IMR-90 (cell line): ENCODE measurements around the gene CRLF2. TPM values are rescaled to one million over a fixed set of nuclear protein-coding genes. Genes with fewer than 3 reads are reported as not detected.

Source experiments
- ATAC-seq: fragments of 200-7000 bp; cut with Tn5 transposase; 2 replicates; pipeline ENCODE4 v1.9.1; 2020; ENCODE audit warnings: low read depth, mild to moderate bottlenecking, moderate library complexity
- BruUV-seq: library from RNA; stranded (reverse); fragments of 400-500 nt; replicated peaks from 2 replicates; lab custom pipeline; 2021; lab: Mats Ljungman, UMichigan
- CTCF ChIA-PET: fragments of 300-600 bp; formaldehyde crosslinking; extraction: SDS; loops from one replicate; lab custom pipeline; 2021; ENCODE audit warnings: antibody characterized with exemption; lab: Yijun Ruan, JAX
- POLR2A ChIA-PET: fragments of 300-600 bp; sonication (Branson Sonifier 250); formaldehyde crosslinking; loops from one replicate; lab custom pipeline; 2022; ENCODE audit warnings: antibody characterized with exemption; ENCODE audit not compliant: unreplicated experiment; lab: Charles Lee
- DNase-seq: peaks from one replicate; pipeline ENCODE4 v3.0.0; 2013
- H2AFZ ChIP-seq: replicated peaks from 2 replicates; pipeline ENCODE3; 2013; ENCODE audit warnings: low read length, mild to moderate bottlenecking; ENCODE audit not compliant: poor library complexity
- H2AK5ac ChIP-seq: 2 replicates; pipeline ENCODE4 v1.6.1; 2013; ENCODE audit warnings: low read depth, low read length, inconsistent platforms
- H2AK9ac ChIP-seq: replicated peaks from 2 replicates; pipeline ENCODE3; 2013; ENCODE audit warnings: mild to moderate bottlenecking, low read depth, low read length, moderate library complexity; ENCODE audit not compliant: poor library complexity
- H2BK120ac ChIP-seq: 2 replicates; pipeline ENCODE4 v1.6.1; 2013; ENCODE audit warnings: low read depth, low read length, inconsistent platforms
- H2BK15ac ChIP-seq: 3 replicates; pipeline ENCODE4 v1.6.1; 2013; ENCODE audit warnings: low read depth, low read length, inconsistent platforms
- H2BK20ac ChIP-seq: 2 replicates; pipeline ENCODE4 v1.6.1; 2013; ENCODE audit warnings: low read depth, mild to moderate bottlenecking, inconsistent platforms, low read length, moderate library complexity
- H2BK5ac ChIP-seq: 2 replicates; pipeline ENCODE4 v1.6.1; 2013; ENCODE audit warnings: mild to moderate bottlenecking, low read depth, low read length, inconsistent platforms; ENCODE audit not compliant: poor library complexity, severe bottlenecking
- H3K14ac ChIP-seq: replicated peaks from 2 replicates; pipeline ENCODE4 v1.6.1; 2013; ENCODE audit warnings: low read depth, low read length, inconsistent platforms
- H3K18ac ChIP-seq: 2 replicates; pipeline ENCODE4 v1.6.1; 2013; ENCODE audit warnings: low read depth, low read length, control low read depth
- H3K23ac ChIP-seq: 2 replicates; pipeline ENCODE4 v1.6.1; 2013; ENCODE audit warnings: low read depth, low read length, inconsistent platforms
- H3K27ac ChIP-seq: 2 replicates; pipeline ENCODE4 v1.5.1; 2013; ENCODE audit warnings: mild to moderate bottlenecking, control low read depth, low read length; ENCODE audit not compliant: insufficient read depth
- H3K27me3 ChIP-seq: 2 replicates; pipeline ENCODE4 v1.6.1; 2013; ENCODE audit warnings: low read length; ENCODE audit not compliant: control insufficient read depth, insufficient read depth
- H3K36me3 ChIP-seq: 2 replicates; pipeline ENCODE4 v1.6.1; 2013; ENCODE audit warnings: low read length, mixed read lengths; ENCODE audit not compliant: control insufficient read depth, insufficient read depth
- H3K4ac ChIP-seq: 2 replicates; pipeline ENCODE4 v1.6.1; 2013; ENCODE audit warnings: low read depth, low read length, inconsistent platforms
- H3K4me1 ChIP-seq: 2 replicates; pipeline ENCODE4 v1.6.1; 2013; ENCODE audit warnings: low read length, mixed read lengths; ENCODE audit not compliant: control insufficient read depth, insufficient read depth
- H3K4me2 ChIP-seq: 2 replicates; pipeline ENCODE4 v1.6.1; 2013; ENCODE audit warnings: low read depth, mild to moderate bottlenecking, control low read depth, low read length, moderate library complexity
- H3K4me3 ChIP-seq: 2 replicates; pipeline ENCODE4 v1.5.1; 2013; ENCODE audit warnings: low read depth, mild to moderate bottlenecking, control low read depth, low read length, moderate library complexity; ENCODE audit not compliant: insufficient read depth
- H3K56ac ChIP-seq: 2 replicates; pipeline ENCODE4 v1.6.1; 2013; ENCODE audit warnings: low read length, inconsistent platforms; ENCODE audit not compliant: insufficient read depth; ENCODE audit errors: extremely low read depth
- H3K79me1 ChIP-seq, 2 experiments: 2 replicates each; pipeline ENCODE4 v1.6.1; 2013; ENCODE audit warnings: low read length in 2 of 2, inconsistent platforms in 1 of 2, low read depth in 1 of 2
- H3K9ac ChIP-seq: 2 replicates; pipeline ENCODE4 v1.6.1; 2013; ENCODE audit warnings: low read depth, low read length, control low read depth
- H3K9me1 ChIP-seq: 2 replicates; pipeline ENCODE4 v1.6.1; 2013; ENCODE audit warnings: low read length, inconsistent platforms; ENCODE audit not compliant: insufficient read depth
- H3K9me3 ChIP-seq: 2 replicates; pipeline ENCODE4 v1.6.1; 2013; ENCODE audit warnings: low read length; ENCODE audit not compliant: control insufficient read depth, insufficient read depth
- H4K20me1 ChIP-seq: 2 replicates; pipeline ENCODE4 v1.6.1; 2013; ENCODE audit warnings: low read length, inconsistent platforms; ENCODE audit not compliant: insufficient read depth
- H4K5ac ChIP-seq: 2 replicates; pipeline ENCODE4 v1.6.1; 2013; ENCODE audit warnings: mild to moderate bottlenecking, low read depth, low read length, control low read depth
- H4K8ac ChIP-seq, 2 experiments: 2 replicates each; pipeline ENCODE4 v1.6.1; 2013; ENCODE audit warnings: low read depth in 2 of 2, low read length in 2 of 2, control low read depth in 1 of 2, inconsistent platforms in 1 of 2
- H4K91ac ChIP-seq: 2 replicates; pipeline ENCODE4 v1.6.1; 2013; ENCODE audit warnings: low read depth, low read length, inconsistent platforms; ENCODE audit not compliant: insufficient read depth
- BHLHE40 ChIP-seq: fragments of 150-350 bp; IDR thresholded peaks from 2 replicates; pipeline ENCODE4 v1.6.1; 2016; ENCODE audit warnings: mild to moderate bottlenecking, low read depth, low read length
- CEBPB ChIP-seq: IDR thresholded peaks from 2 replicates; pipeline ENCODE4 v1.6.1; 2012; ENCODE audit warnings: low read depth, low read length, improper control_type of control experiment
- CHD1 ChIP-seq: IDR thresholded peaks from 2 replicates; pipeline ENCODE4 v1.6.1; 2012; ENCODE audit warnings: low read depth, low read length, improper control_type of control experiment
- CTCF ChIP-seq: conservative IDR thresholded peaks from 2 replicates; pipeline ENCODE4 v1.5.1; 2012; ENCODE audit warnings: mild to moderate bottlenecking, low read depth, low read length, improper control_type of control experiment
- ELK1 ChIP-seq: fragments of 150-350 bp; IDR thresholded peaks from 2 replicates; pipeline ENCODE4 v1.6.1; 2016; ENCODE audit warnings: low read depth, mild to moderate bottlenecking, low read length, moderate library complexity, borderline replicate concordance
- FOS ChIP-seq: fragments of 150-350 bp; IDR thresholded peaks from 2 replicates; pipeline ENCODE4 v1.6.1; 2016; ENCODE audit warnings: low read depth, low read length
- MAFK ChIP-seq: IDR thresholded peaks from 2 replicates; pipeline ENCODE4 v1.6.1; 2012; ENCODE audit warnings: low read depth, low read length, improper control_type of control experiment
- MAZ ChIP-seq: IDR thresholded peaks from 2 replicates; pipeline ENCODE4 v1.6.1; 2012; ENCODE audit warnings: low read depth, mild to moderate bottlenecking, low read length, improper control_type of control experiment, moderate library complexity, borderline replicate concordance
- MXI1 ChIP-seq: IDR thresholded peaks from 2 replicates; pipeline ENCODE4 v1.6.1; 2012; ENCODE audit warnings: low read depth, mild to moderate bottlenecking, low read length, moderate library complexity, borderline replicate concordance
- NFE2L2 ChIP-seq: fragments of 150-350 bp; IDR thresholded peaks from 2 replicates; pipeline ENCODE4 v1.6.1; 2016; ENCODE audit warnings: low read depth, mild to moderate bottlenecking, low read length
- POLR2A ChIP-seq: IDR thresholded peaks from 2 replicates; pipeline ENCODE4 v1.6.1; 2012; ENCODE audit warnings: mild to moderate bottlenecking, low read depth, low read length
- RAD21 ChIP-seq: IDR thresholded peaks from 2 replicates; pipeline ENCODE4 v1.6.1; 2012; ENCODE audit warnings: low read length, improper control_type of control experiment
- RCOR1 ChIP-seq: IDR thresholded peaks from 2 replicates; pipeline ENCODE4 v1.6.1; 2012; ENCODE audit warnings: mild to moderate bottlenecking, low read length, improper control_type of control experiment; ENCODE audit not compliant: insufficient replicate concordance
- RFX5 ChIP-seq: IDR thresholded peaks from 2 replicates; pipeline ENCODE4 v1.8.0; 2012; ENCODE audit warnings: low read depth, mild to moderate bottlenecking, low read length, moderate library complexity
- SMC3 ChIP-seq: fragments of 150-350 bp; IDR thresholded peaks from 2 replicates; pipeline ENCODE4 v1.6.1; 2016; ENCODE audit warnings: low read depth, mild to moderate bottlenecking, antibody characterized with exemption, low read length, moderate library complexity
- USF2 ChIP-seq: fragments of 150-350 bp; IDR thresholded peaks from 2 replicates; pipeline ENCODE4 v1.6.1; 2017; ENCODE audit warnings: mild to moderate bottlenecking, antibody characterized with exemption, low read length, low read depth
- WGBS, 2 experiments: methylation state at CpG; one replicate each; pipeline versions ENCODE4 v1.1.5 to v1.1.7; 2013; ENCODE audit warnings: missing lambda C conversion rate in 2 of 2; ENCODE audit not compliant: insufficient read length in 1 of 2; ENCODE audit errors: extremely low coverage in 2 of 2; 5-methylcytosine and 5-hydroxymethylcytosine counted together
- dilution Hi-C: fragments of 300-500 bp; cut with HindIII; formaldehyde crosslinking; loops from one replicate; pipeline ENCODE4 v1.14.3; 2018; ENCODE audit warnings: low sequenced_read_pairs; ENCODE audit not compliant: unreplicated experiment
- in situ Hi-C: fragments of 300-500 bp; cut with MboI; formaldehyde crosslinking; loops from 3 replicates; pipeline ENCODE4 v1.14.3; 2019; ENCODE audit warnings: low sequenced_read_pairs, inconsistent platforms, mixed read lengths
- intact Hi-C: fragments of 100-400 bp; cut with micrococcal nuclease; formaldehyde crosslinking; loops from 2 replicates; pipeline ENCODE4 v1.10.0; 2022
- polyA plus RNA-seq, 3 experiments: library from polyadenylated mRNA; depleted of rRNA; stranded (reverse); fragments of >200 nt; gene quantifications; 2 replicates each; pipeline ENCODE4 v1.2.3, GENCODE V29; 2012; ENCODE audit warnings: low replicate concordance in 1 of 3
- total RNA-seq: library from RNA; depleted of rRNA; stranded (reverse); fragments of >200 nt; gene quantifications from 2 replicates; pipeline ENCODE4 v1.2.3, GENCODE V29; 2012

Gene CRLF2
- total and polyA plus RNA-seq, 2 of the 4 experiments (the other 2 are of a cell fraction) = not detected

- POLR2A ChIA-PET = no interaction called here
- no peaks in the 10 kb centered on the region for H3K9me1 ChIP-seq
- H3K23ac ChIP-seq = no peak overlapping the region
- no peaks in the 10 kb centered on the region for H3K27me3 ChIP-seq
- no peak overlapping the region for H2AK5ac ChIP-seq
- H3K9me3 ChIP-seq = peaks cover 4% of the 10 kb centered on the region; the same call in 1 of the 2 replicates
- no peak overlapping the region for H2BK120ac ChIP-seq
- H3K18ac ChIP-seq = no peak overlapping the region
- intact Hi-C loops (no loop called here), dilution Hi-C loops (no loop called here), in situ Hi-C loops (no loop called here)
- no peak overlapping the region for H3K4me2 ChIP-seq
- H2BK5ac ChIP-seq = no peak overlapping the region
- ATAC-seq (no peak), DNase-seq (no peak)
- H2BK20ac ChIP-seq = no peak overlapping the region
- no peaks in the 10 kb centered on the region for H3K79me1 ChIP-seq
- no peaks in the 10 kb centered on the region for H4K20me1 ChIP-seq
- no TSS peak for BruUV-seq
- no peak overlapping the region for H2BK15ac ChIP-seq
- H3K27ac ChIP-seq = no peak overlapping the region
- H3K14ac ChIP-seq = no peak overlapping the region
- H3K4ac ChIP-seq = no peak overlapping the region
- H3K4me1 ChIP-seq = no peaks in the 10 kb centered on the region
- no peak overlapping the region for H3K56ac ChIP-seq
- no peaks in the 10 kb centered on the region for H3K36me3 ChIP-seq
- TF ChIP-seq MAZ (no peak), USF2 (no peak), RAD21 (no peak), CHD1 (no peak), FOS (no peak), BHLHE40 (no peak), CEBPB (no peak), MXI1 (no peak), MAFK (no peak), RCOR1 (no peak), RFX5 (no peak), SMC3 (no peak), POLR2A (no peak), NFE2L2 (no peak), ELK1 (no peak), CTCF (no peak)
- 70% methylated on average over 12 of the region's 21 CpGs; no CpG with 5 or more reads in 1 of the 2 experiments for WGBS, 2 experiments
- CTCF ChIA-PET = no interaction called here
- H4K5ac ChIP-seq = no peak overlapping the region
- H4K91ac ChIP-seq = no peak overlapping the region
- no peak overlapping the region for H4K8ac ChIP-seq
- H2AK9ac ChIP-seq = no peak overlapping the region
- no peak overlapping the region for H2AFZ ChIP-seq
- H3K4me3 ChIP-seq = no peak overlapping the region
- no peak overlapping the region for H3K9ac ChIP-seq
Measured at GRCh38 chrX:1202251-1202650, 10.2 kb downstream of the CRLF2 start.
